MM.1S (cell line): Measurements from ENCODE around the gene CYTH3.

Experiments used
- CTCF ChIP-seq: fragments of 300-600 bp; sonication (generic); IDR thresholded peaks from 2 replicates; pipeline ENCODE4 v1.5.1; 2016; ENCODE audit warnings: antibody characterized with exemption, low read length, mixed read lengths
- EZH2 ChIP-seq: fragments of 300-600 bp; sonication (generic); optimal IDR thresholded peaks from 2 replicates; pipeline ENCODE3; 2017; ENCODE audit warnings: low read depth, mild to moderate bottlenecking, antibody characterized with exemption, low read length, mixed read lengths
- EZH2phosphoT487 ChIP-seq: fragments of 300-600 bp; sonication (generic); IDR thresholded peaks from 2 replicates; pipeline ENCODE4 v1.6.1; 2018; ENCODE audit warnings: antibody characterized with exemption, low read length

- no peak for TF ChIP-seq CTCF
- no peak for TF ChIP-seq EZH2phosphoT487
- no peak for TF ChIP-seq EZH2
These were observed 6.4 kb upstream of the CYTH3 start for GRCh38 chr7:6278749-6279310.
